Neural cell (in vitro differentiated cells): ENCODE data around the gene COMT.

Experiments used
- POLR2AphosphoS5 ChIP-seq: IDR thresholded peaks from 2 replicates; pipeline ENCODE4 v1.6.1; 2012
- TF ChIP-seq, protein P1 (sequence below): fragments of 450-650 bp; IDR thresholded peaks from 2 replicates; pipeline ENCODE4 v1.5.1; 2014; ENCODE audit warnings: antibody characterized with exemption, mild to moderate bottlenecking, moderate library complexity; ENCODE audit not compliant: poor library complexity, severe bottlenecking

DNA sequence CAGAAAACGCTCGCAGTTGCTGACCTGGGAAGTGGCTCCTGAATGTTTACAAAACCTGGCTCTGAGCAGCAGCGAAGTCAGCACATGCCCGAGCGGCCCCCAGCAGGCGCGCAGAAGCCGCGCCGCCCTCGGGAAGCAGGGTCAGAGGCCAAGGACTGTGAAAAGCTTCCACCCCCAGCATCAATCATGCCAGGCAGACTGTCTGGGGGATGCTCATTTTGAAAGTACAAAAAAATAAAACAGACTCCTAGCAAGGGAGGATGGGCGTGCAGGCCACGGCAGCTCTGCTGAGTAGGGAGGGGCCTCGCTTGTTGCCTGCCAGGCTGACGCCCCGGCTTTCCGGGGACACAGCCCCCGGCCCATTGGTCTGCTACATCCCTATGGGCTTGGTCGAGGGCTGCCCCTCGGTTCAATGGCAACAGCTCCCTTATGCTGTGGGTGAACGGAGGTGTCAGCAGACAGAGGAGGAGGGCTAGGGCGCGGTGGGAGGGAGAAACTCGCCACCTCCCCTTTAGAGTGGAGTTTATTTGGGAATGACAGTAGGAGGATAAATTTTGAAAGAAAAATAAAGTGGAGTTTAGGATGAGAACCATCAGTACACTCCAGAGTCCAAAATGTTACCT, 49.2 kb upstream of the COMT start:
- TF ChIP-seq, protein P1, sequence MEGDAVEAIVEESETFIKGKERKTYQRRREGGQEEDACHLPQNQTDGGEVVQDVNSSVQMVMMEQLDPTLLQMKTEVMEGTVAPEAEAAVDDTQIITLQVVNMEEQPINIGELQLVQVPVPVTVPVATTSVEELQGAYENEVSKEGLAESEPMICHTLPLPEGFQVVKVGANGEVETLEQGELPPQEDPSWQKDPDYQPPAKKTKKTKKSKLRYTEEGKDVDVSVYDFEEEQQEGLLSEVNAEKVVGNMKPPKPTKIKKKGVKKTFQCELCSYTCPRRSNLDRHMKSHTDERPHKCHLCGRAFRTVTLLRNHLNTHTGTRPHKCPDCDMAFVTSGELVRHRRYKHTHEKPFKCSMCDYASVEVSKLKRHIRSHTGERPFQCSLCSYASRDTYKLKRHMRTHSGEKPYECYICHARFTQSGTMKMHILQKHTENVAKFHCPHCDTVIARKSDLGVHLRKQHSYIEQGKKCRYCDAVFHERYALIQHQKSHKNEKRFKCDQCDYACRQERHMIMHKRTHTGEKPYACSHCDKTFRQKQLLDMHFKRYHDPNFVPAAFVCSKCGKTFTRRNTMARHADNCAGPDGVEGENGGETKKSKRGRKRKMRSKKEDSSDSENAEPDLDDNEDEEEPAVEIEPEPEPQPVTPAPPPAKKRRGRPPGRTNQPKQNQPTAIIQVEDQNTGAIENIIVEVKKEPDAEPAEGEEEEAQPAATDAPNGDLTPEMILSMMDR, result no peak
- no peak for TF ChIP-seq POLR2AphosphoS5
